HG02938 (cell line): ENCODE measurements around the gene KCNS1.

Experiments used
- ATAC-seq: cut with Tn5 transposase; IDR thresholded peaks from one replicate; pipeline ENCODE4 v1.9.1; 2021; ENCODE audit warnings: mild to moderate bottlenecking, moderate library complexity; ENCODE audit not compliant: unreplicated experiment

Gene KCNS1

GRCh38 chr20:45110301-45110700 lies 9.4 kb upstream of the KCNS1 start:
- no peak for ATAC-seq

- ATAC-seq = no peak
Measured at GRCh38 chr20:45109634-45110033, 8.7 kb upstream of the KCNS1 start.

- ATAC-seq = no peak
Measured at GRCh38 chr20:45105317-45105716, 4.4 kb upstream of the KCNS1 start.

GRCh38 chr20:45104786-45105185 lies 3.9 kb upstream of the KCNS1 start:
- ATAC-seq = no peak

- no peak for ATAC-seq
Measured at GRCh38 chr20:45103072-45103471, 2.1 kb upstream of the KCNS1 start.

GRCh38 chr20:45101333-45101850 lies 465 bp upstream of the KCNS1 start:
- ATAC-seq = no peak

GRCh38 chr20:45098103-45098773 lies 2.7 kb downstream of the KCNS1 start:
- ATAC-seq = no peak

- ATAC-seq = no peak
Measured at GRCh38 chr20:45097485-45098102, 3.3 kb downstream of the KCNS1 start.

- ATAC-seq = no peak
Measured at GRCh38 chr20:45096781-45097180, 4.1 kb downstream of the KCNS1 start.

GRCh38 chr20:45095805-45096238 lies 5.1 kb downstream of the KCNS1 start:
- no peak for ATAC-seq

- no peak for ATAC-seq
Measured at GRCh38 chr20:45094864-45095574, 5.9 kb downstream of the KCNS1 start.

GRCh38 chr20:45094201-45094600 lies 6.7 kb downstream of the KCNS1 start:
- no peak for ATAC-seq

GRCh38 chr20:45092898-45093297 lies 8.0 kb downstream of the KCNS1 start:
- no peak for ATAC-seq

GRCh38 chr20:45091366-45091765 lies 9.6 kb downstream of the KCNS1 start:
- ATAC-seq = no peak

GRCh38 chr20:45090481-45090880 lies 10.4 kb downstream of the KCNS1 start:
- ATAC-seq = no peak

GRCh38 chr20:45088247-45088646 lies 12.7 kb downstream of the KCNS1 start:
- no peak for ATAC-seq

GRCh38 chr20:45087814-45088213 lies 13.1 kb downstream of the KCNS1 start:
- no peak for ATAC-seq

GRCh38 chr20:45087097-45087790 lies 13.7 kb downstream of the KCNS1 start:
- no peak for ATAC-seq

GRCh38 chr20:45085867-45086266 lies 15.1 kb downstream of the KCNS1 start:
- ATAC-seq = no peak

- no peak for ATAC-seq
Measured at GRCh38 chr20:45085289-45085688, 15.6 kb downstream of the KCNS1 start.

- ATAC-seq = no peak
Measured at GRCh38 chr20:45083127-45083526, 17.8 kb downstream of the KCNS1 start.
